Stimulated activated CD8-positive, alpha-beta memory T cell treated with anti-CD3 and anti-CD28 coated beads, Interleukin-2, amount 100 ng/mL, for 1 hour (primary cell): ENCODE measurements around the gene XXYLT1.

ENCODE experiments used
- DNase-seq, 2 donors: peaks; one replicate each; pipeline ENCODE4 v3.0.0-alpha.2; 2020; ENCODE audit warnings: low read depth in 2 of 2

Gene XXYLT1

GRCh38 chr3:195185583-195185982, 85.4 kb downstream of the XXYLT1 start:
- DNase-seq: no peak

DNA sequence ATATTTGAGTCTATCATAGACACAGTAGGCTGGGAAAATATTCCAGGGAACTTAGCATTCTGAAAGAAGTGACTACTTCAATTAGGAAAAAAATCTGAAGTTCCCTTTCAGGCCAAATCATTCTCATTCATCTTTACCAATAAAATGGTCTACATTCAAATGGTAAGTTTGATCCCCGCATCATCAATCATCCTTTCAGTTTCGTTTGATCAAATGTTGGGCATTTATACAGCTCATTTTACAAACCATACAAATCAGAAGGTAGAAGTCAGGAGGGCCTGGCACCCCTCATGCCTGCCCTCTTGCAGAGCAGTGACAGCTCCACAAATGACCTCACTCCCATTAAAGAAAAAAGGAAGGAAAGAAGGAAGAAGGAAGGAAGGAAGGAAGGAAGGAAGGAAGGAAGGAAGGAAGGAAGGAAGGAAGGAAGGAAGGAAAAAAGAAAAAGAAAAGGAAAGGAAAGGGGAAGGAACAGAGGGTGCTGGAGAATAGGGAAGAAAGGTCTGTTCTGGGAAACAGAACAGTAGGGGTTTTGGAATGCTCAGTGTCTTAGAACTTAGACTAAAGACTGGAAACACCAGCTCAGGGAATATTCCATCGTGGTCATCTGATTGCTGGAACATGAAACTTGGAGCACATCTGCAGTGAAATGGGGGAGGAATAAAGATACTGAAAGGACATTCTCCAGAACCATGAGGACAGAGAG, 86.1 kb downstream of the XXYLT1 start:
- DNase-seq: no peak

GRCh38 chr3:195183071-195183776, 87.7 kb downstream of the XXYLT1 start:
- no peak for DNase-seq

GRCh38 chr3:195182470-195182795, 88.5 kb downstream of the XXYLT1 start:
- DNase-seq: no peak

- no peak for DNase-seq
Observed at GRCh38 chr3:195181741-195182469, 89.1 kb downstream of the XXYLT1 start.

DNA sequence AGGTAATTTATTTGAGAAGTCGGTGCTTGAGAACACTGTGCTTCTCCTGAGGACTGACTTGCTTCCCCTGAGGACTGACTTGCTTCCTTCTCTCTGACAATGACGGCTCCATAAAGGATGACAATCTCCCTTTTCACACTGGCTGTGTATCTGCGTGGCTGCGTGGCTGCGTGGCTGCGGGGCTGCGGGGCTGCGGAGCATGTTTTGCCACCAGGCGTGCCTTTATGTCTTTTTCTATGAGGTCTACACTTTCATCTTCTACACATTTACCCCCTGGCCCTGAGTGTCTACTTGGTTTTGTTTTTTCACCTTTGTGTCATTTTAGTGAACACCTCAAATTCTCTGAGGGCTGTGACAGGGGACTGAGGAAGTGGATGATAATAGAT, 89.9 kb downstream of the XXYLT1 start:
- DNase-seq: no peak

- no peak for DNase-seq
Observed at GRCh38 chr3:195180490-195181112, 90.4 kb downstream of the XXYLT1 start.

GRCh38 chr3:195179776-195180489, 91.0 kb downstream of the XXYLT1 start:
- no peak for DNase-seq

- no peak for DNase-seq
Observed at GRCh38 chr3:195178124-195178910, 92.6 kb downstream of the XXYLT1 start.

DNA sequence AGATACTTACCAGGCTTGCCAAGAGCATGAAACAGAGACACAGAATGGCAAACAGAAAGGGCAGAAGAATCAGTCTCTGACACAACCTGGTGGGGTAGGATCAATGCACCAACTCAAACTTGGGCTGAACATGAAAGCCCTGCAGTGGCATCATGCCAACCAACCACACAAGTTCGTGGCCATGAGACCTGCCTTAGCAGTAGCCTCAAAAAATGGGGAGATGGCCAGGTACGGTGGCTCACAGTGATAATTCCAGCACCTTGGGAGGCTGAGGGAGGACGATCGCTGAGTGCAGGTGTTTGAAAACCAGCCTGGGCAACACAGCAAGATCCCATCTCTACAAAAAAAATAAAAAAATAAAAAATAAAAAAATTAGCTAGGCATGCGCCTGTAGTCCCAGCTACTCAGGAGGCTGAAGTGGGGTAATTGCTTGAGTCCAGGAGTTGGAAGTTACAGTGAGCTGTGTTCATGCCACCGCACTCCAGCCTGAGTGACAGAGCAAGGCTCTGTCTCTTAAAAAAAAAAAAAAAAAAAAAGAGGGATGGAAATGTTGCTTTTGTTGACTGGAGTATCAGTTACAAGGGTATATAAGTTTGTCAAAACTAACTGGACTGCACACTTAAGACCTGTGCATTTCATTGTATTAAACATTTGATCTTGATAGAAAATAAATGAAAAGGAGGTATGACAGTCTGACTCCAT, 93.4 kb downstream of the XXYLT1 start:
- DNase-seq: no peak

DNA sequence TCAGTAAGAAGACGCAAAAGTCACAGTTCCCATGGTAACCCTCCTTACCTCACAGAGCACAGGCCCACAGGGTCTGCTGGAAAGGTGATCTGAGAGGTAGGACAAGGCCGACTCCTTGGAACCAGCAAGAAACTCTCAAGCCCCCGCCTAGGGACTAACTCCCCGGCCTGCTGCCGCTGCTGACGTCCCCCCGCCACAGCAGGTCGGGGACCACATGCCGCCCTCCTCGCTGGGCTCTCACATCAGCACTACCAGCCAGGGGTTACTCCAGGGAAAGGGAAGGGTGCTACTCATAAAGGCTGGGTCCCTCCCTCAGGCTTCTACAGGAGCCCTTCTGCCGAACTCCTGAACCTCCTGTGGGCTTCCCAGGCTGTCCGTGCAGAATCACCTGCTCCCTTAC, 94.2 kb downstream of the XXYLT1 start:
- no peak for DNase-seq

DNA sequence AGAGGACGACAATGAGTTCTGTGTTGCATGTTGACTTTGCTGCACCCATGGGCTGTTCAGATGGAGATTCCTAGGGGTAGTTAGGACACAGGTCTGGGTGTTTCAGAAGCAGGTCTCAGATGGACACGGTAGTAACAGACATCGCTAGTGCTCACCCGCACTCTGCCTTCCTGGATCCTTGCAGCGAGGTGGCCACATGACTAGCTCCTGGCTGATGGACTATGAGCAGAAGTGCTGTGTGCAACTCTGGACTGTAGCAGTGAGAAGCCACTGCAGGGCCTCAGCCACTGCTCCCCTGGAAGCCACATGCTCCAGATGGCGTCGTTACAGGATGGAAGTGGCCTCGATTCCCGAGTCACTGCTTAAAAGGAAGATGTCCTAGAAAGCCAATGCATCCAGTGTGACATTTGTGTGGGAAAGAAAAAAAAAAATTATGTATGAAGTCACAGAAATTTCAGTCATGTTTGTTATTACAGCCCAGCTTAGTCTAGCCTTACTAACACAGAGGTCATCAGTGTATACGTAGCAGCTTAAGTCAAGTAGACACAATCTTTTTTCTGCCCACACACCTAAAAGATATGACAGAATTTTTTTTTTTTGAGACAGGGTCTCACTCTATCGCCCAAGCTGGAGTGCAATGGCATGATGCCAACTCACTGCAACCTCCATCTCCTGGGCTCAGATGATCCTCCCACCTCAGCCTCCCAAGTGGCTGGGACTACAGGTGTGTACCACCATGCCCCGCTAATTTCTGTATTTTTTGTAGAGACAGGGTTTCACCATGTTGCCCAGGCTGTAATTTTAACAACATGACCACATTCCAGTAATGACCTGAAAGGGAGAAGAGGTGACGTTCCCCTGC, 95.3 kb downstream of the XXYLT1 start:
- DNase-seq: no peak

DNA sequence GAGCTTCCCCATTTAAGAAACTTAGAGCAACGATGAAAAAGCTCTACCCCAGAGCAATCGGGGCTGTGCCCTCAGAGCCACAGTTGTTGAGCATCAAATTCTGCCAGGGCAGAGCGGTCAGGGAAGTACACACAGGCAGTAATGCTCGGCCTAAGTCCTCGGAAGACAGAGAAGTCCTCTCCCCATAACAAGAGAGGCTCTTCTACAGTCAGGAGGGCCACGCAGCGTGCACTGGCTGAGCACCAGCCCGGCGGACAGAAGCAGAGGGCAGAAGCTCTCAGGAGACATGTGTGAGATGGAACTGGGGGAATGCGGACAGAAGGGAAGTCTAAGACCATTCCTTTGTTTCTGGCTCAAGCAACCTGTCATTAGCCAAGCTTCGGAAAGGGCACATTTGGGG, 95.9 kb downstream of the XXYLT1 start:
- no peak for DNase-seq

GRCh38 chr3:195173657-195174056, 97.3 kb downstream of the XXYLT1 start:
- DNase-seq: no peak

DNA sequence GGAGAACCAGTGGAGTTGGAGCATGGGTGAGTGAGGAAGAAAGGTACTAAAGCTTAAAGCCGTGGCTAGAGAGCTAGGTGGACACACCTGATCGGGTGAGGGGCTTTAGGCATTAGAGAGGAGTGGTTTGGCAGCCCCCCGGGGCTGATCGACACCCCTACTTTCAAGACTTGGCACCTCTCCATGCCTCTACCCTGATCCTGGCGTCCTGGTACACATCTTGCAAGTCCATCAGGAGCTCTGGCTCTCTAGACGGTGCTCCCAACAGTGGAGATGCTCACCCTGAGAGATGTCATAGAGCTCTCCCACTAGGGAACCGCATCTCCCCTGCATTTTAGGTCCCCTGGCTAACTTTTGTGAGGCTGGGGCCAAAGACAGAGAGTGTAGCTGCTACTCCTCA, 98.1 kb downstream of the XXYLT1 start:
- no peak for DNase-seq

DNA sequence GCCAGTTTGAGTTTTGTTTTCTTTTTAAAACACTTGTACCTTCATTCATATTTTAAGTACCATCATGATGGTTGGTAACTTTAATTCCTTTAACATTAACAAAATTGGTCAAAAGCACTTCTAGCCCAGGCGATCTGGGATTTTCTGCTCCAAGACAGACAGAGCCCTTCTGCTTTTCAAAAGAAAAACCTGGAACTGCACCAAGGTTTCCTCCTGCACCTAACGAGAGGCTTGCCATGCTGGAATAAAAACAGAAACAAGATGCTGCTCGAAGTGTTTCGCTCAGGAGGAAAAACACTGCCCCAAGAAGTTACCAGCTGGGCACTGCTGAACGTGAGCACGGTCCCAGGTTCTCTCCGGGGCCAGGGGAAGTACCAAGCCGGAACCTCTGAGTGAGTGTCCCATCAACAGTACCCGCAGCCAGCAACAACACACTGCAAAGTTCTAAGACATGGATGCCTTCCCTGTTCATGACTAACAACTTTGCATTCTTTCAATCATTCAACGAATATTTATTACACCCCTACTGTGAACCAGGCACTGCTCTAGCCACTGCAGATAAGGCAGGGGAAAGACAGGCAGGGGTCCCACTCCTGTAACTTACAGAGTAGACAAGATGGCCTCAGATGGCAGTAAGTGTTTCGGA, 98.8 kb downstream of the XXYLT1 start:
- no peak for DNase-seq

- no peak for DNase-seq
Observed at GRCh38 chr3:195171093-195171873, 99.7 kb downstream of the XXYLT1 start.

- no peak for DNase-seq
Observed at GRCh38 chr3:195170496-195170895, 100.5 kb downstream of the XXYLT1 start.
